NT2/D1 (cell line): ENCODE results near the gene PIN1.

ENCODE experiments used
- YY1 ChIP-seq: IDR thresholded peaks from 2 replicates; pipeline ENCODE4 v1.6.1; 2011; ENCODE audit not compliant: insufficient read length, insufficient read depth
- ZNF274 ChIP-seq: IDR thresholded peaks from 2 replicates; pipeline ENCODE4 v1.6.1; 2011; ENCODE audit warnings: mild to moderate bottlenecking, low read depth, low read length

DNA sequence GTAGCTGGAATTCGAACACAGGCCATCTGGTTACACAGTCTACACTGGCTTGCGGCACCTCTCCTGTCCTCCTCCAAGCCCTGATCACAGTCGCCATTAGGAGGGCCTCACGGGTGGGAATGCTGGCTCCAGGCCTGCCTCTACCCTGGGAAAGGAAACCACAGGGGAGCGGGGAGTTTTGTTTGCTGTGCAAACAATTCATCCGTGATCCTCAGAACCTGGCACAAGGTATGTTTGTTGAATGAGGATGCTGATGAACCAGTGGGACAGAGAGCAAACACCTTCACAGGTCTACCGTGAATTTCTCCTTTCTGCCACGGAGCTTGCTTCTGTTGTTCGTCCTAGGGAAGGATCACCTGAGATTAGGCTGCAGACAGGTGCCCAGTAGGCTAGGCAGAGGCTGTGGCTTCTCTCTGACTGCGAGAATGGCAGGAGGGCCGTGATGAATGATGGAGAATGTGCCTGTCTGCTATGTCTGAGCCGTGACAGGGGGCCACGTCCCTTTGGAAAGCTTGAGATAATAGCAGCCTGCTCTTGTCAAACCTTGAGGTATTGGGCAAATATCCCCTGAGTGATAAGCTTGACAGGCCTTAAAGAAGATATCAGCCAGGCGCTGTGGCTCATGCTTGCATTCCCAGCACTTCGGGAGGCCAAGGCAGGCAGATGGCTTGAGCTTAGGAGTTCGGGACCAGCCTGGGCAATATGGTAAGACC, 36.7 kb downstream of the PIN1 start:
- no peak for TF ChIP-seq ZNF274
- TF ChIP-seq YY1 = no peak
